SJCRH30 (cell line): ENCODE measurements around the gene UGT2B10. TPM values are rescaled to one million over a fixed set of nuclear protein-coding genes. Genes with fewer than 3 reads are reported as not detected.
"Not testable (repeated sequence)": the region's sequence is repeated elsewhere in the genome, so short reads cannot be mapped to it uniquely, and the experiment has no call there.

Source experiments
- DNase-seq, 2 experiments: peaks; one replicate each; pipeline ENCODE4 v3.0.0-alpha.2; 2015 to 2020
- H3K27ac ChIP-seq: fragments of 250-450 bp; sonication (Bioruptor Pico); 2 replicates; pipeline ENCODE4 v1.5.1; 2020; ENCODE audit warnings: mild to moderate bottlenecking, moderate library complexity
- H3K27me3 ChIP-seq: fragments of 250-450 bp; sonication (Bioruptor Pico); 2 replicates; pipeline ENCODE4 v1.5.1; 2020; ENCODE audit warnings: mild to moderate bottlenecking, moderate library complexity
- H3K36me3 ChIP-seq: fragments of 250-450 bp; sonication (Bioruptor Pico); 2 replicates; pipeline ENCODE4 v1.5.1; 2020; ENCODE audit warnings: mild to moderate bottlenecking, moderate library complexity
- H3K4me1 ChIP-seq: fragments of 250-450 bp; sonication (Bioruptor Pico); 2 replicates; pipeline ENCODE4 v1.5.1; 2020; ENCODE audit warnings: mild to moderate bottlenecking, moderate library complexity
- H3K4me3 ChIP-seq: fragments of 250-450 bp; sonication (Bioruptor Pico); 2 replicates; pipeline ENCODE4 v1.5.1; 2020; ENCODE audit warnings: mild to moderate bottlenecking, moderate library complexity
- H3K9me3 ChIP-seq: fragments of 250-450 bp; sonication (Bioruptor Pico); replicated peaks from 2 replicates; pipeline ENCODE4 v1.5.1; 2020; ENCODE audit warnings: mild to moderate bottlenecking, moderate library complexity
- total RNA-seq: library from RNA; depleted of rRNA; stranded (reverse); fragments of >200 nt; shearing (Covaris generic); gene quantifications from 2 replicates; pipeline ENCODE4 v1.2.3, GENCODE V29; 2014; rRNA removed

The UGT2B10 gene
- total RNA-seq = not detected in 2 replicates

- not testable (repeated sequence) for H3K9me3 ChIP-seq, DNase-seq, H3K4me3 ChIP-seq, H3K36me3 ChIP-seq, H3K27me3 ChIP-seq, H3K4me1 ChIP-seq, H3K27ac ChIP-seq
Observed at GRCh38 chr4:68815617-68816409, at the start of gene UGT2B10. TSS of gene UGT2B10 (plus strand) at chr4:68815994. CDS start at chr4:68816020, 26 bp downstream.

- H3K9me3 ChIP-seq, H3K4me3 ChIP-seq, H3K4me1 ChIP-seq, H3K36me3 ChIP-seq, H3K27me3 ChIP-seq, H3K27ac ChIP-seq, DNase-seq: not testable (repeated sequence)
Observed at GRCh38 chr4:68771836-68772235, 44.0 kb upstream of the UGT2B10 start.

- Histone ChIP-seq H3K4me3 (no peak overlapping the region), H3K9me3 (no peaks in the 10 kb centered on the region), H3K4me1 (no peaks in the 10 kb centered on the region), H3K27me3 (no peaks in the 10 kb centered on the region), H3K27ac (no peak overlapping the region), H3K36me3 (no peaks in the 10 kb centered on the region)
- no peak for DNase-seq
Observed at GRCh38 chr4:68773699-68774098, 42.1 kb upstream of the UGT2B10 start.

- no peaks in the 10 kb centered on the region for H3K4me1 ChIP-seq
- no peak overlapping the region for H3K4me3 ChIP-seq
- no peak overlapping the region for H3K27ac ChIP-seq
- H3K9me3 ChIP-seq = no peaks in the 10 kb centered on the region
- H3K36me3 ChIP-seq = no peaks in the 10 kb centered on the region
- DNase-seq = no peak
- no peaks in the 10 kb centered on the region for H3K27me3 ChIP-seq
Observed at GRCh38 chr4:68780232-68780631, 35.6 kb upstream of the UGT2B10 start.

- DNase-seq = no peak
- H3K4me3 ChIP-seq = no peak overlapping the region
- no peaks in the 10 kb centered on the region for H3K27me3 ChIP-seq
- no peak overlapping the region for H3K27ac ChIP-seq
- no peaks in the 10 kb centered on the region for H3K4me1 ChIP-seq
- no peaks in the 10 kb centered on the region for H3K9me3 ChIP-seq
- H3K36me3 ChIP-seq = no peaks in the 10 kb centered on the region
Observed at GRCh38 chr4:68797048-68797447, 18.7 kb upstream of the UGT2B10 start.

- H3K4me1 ChIP-seq = no peaks in the 10 kb centered on the region
- H3K36me3 ChIP-seq = no peaks in the 10 kb centered on the region
- H3K27me3 ChIP-seq = no peaks in the 10 kb centered on the region
- H3K27ac ChIP-seq = no peak overlapping the region
- H3K9me3 ChIP-seq = no peaks in the 10 kb centered on the region
- no peak for DNase-seq
- H3K4me3 ChIP-seq = no peak overlapping the region
Observed at GRCh38 chr4:68797618-68798017, 18.2 kb upstream of the UGT2B10 start.

GRCh38 chr4:68803013-68803412, 12.8 kb upstream of the UGT2B10 start:
- H3K27ac ChIP-seq = no peak overlapping the region
- no peaks in the 10 kb centered on the region for H3K27me3 ChIP-seq
- H3K4me3 ChIP-seq = no peak overlapping the region
- no peaks in the 10 kb centered on the region for H3K4me1 ChIP-seq
- no peaks in the 10 kb centered on the region for H3K9me3 ChIP-seq
- no peaks in the 10 kb centered on the region for H3K36me3 ChIP-seq
- DNase-seq = no peak

- Histone ChIP-seq H3K4me3 (no peak overlapping the region), H3K4me1 (no peaks in the 10 kb centered on the region), H3K9me3 (no peaks in the 10 kb centered on the region), H3K27me3 (no peaks in the 10 kb centered on the region), H3K36me3 (no peaks in the 10 kb centered on the region), H3K27ac (no peak overlapping the region)
- no peak for DNase-seq
Observed at GRCh38 chr4:68808060-68808459, 7.7 kb upstream of the UGT2B10 start.

GRCh38 chr4:68810919-68811318, 4.9 kb upstream of the UGT2B10 start:
- no peak overlapping the region for H3K27ac ChIP-seq
- H3K36me3 ChIP-seq = no peaks in the 10 kb centered on the region
- H3K4me1 ChIP-seq = no peaks in the 10 kb centered on the region
- H3K9me3 ChIP-seq = no peaks in the 10 kb centered on the region
- DNase-seq = no peak
- no peaks in the 10 kb centered on the region for H3K27me3 ChIP-seq
- H3K4me3 ChIP-seq = no peak overlapping the region

GRCh38 chr4:68816410-68817265, 844 bp downstream of the UGT2B10 start:
- H3K27me3 ChIP-seq, H3K36me3 ChIP-seq, H3K4me1 ChIP-seq, H3K27ac ChIP-seq, DNase-seq, H3K9me3 ChIP-seq, H3K4me3 ChIP-seq: not testable (repeated sequence)

GRCh38 chr4:68817386-68817785, 1.6 kb downstream of the UGT2B10 start:
- Histone ChIP-seq H3K9me3 (no peaks in the 10 kb centered on the region), H3K27ac (no peak overlapping the region)

GRCh38 chr4:68818030-68818462, 2.3 kb downstream of the UGT2B10 start:
- not testable (repeated sequence) for H3K27me3 ChIP-seq, H3K36me3 ChIP-seq, H3K9me3 ChIP-seq, H3K27ac ChIP-seq, H3K4me3 ChIP-seq, H3K4me1 ChIP-seq, DNase-seq

More at GRCh38 chr4:68817386-68817785, 1.6 kb downstream of the UGT2B10 start:
- no peak overlapping the region for H3K4me3 ChIP-seq
- H3K4me1 ChIP-seq = no peaks in the 10 kb centered on the region
- H3K27me3 ChIP-seq = no peaks in the 10 kb centered on the region
- no peak for DNase-seq
- H3K36me3 ChIP-seq = no peaks in the 10 kb centered on the region

- no peak for DNase-seq
- no peaks in the 10 kb centered on the region for H3K36me3 ChIP-seq
- no peak overlapping the region for H3K4me3 ChIP-seq
- H3K27me3 ChIP-seq = no peaks in the 10 kb centered on the region
- H3K9me3 ChIP-seq = no peaks in the 10 kb centered on the region
- H3K4me1 ChIP-seq = no peaks in the 10 kb centered on the region
- no peak overlapping the region for H3K27ac ChIP-seq
Observed at GRCh38 chr4:68831642-68832041, 15.8 kb downstream of the UGT2B10 start.

GRCh38 chr4:68850293-68850692, 34.5 kb downstream of the UGT2B10 start:
- Histone ChIP-seq H3K36me3 (no peaks in the 10 kb centered on the region), H3K4me1 (peaks cover 3% of the 10 kb centered on the region), H3K4me3 (no peak overlapping the region), H3K9me3 (no peaks in the 10 kb centered on the region), H3K27me3 (no peaks in the 10 kb centered on the region), H3K27ac (no peak overlapping the region)
- DNase-seq = no peak

- DNase-seq = peak; percentile 30 to 70
- Histone ChIP-seq H3K27me3 (no peaks in the 10 kb centered on the region), H3K9me3 (no peaks in the 10 kb centered on the region), H3K4me1 (peaks cover 10% of the 10 kb centered on the region), H3K36me3 (no peaks in the 10 kb centered on the region), H3K27ac (no peak overlapping the region), H3K4me3 (no peak overlapping the region)
Observed at GRCh38 chr4:68855771-68856170, 40.0 kb downstream of the UGT2B10 start.
